ENCODE results near the gene KCNF1. TPM values are rescaled to one million over a fixed set of nuclear protein-coding genes. Genes with fewer than 3 reads are reported as not detected.

The KCNF1 gene
- polyA plus RNA-seq, 10 donors = 2.8 to 4.5 (median 3.5) TPM

- DNase-seq = no peak
These were observed 7.7 kb downstream of the KCNF1 start for GRCh38 chr2:10919410-10919770.

- no peak for DNase-seq
These were observed 8.3 kb downstream of the KCNF1 start for GRCh38 chr2:10919771-10920621.

GRCh38 chr2:10920764-10921388, 9.1 kb downstream of the KCNF1 start:
- no peak for DNase-seq

GRCh38 chr2:10921525-10921924, 9.8 kb downstream of the KCNF1 start:
- DNase-seq = no peak

GRCh38 chr2:10922307-10923007, 10.7 kb downstream of the KCNF1 start:
- no peak for DNase-seq

- no peak for DNase-seq
These were observed 11.3 kb downstream of the KCNF1 start for GRCh38 chr2:10923008-10923375.

- DNase-seq = no peak
These were observed 12.2 kb downstream of the KCNF1 start for GRCh38 chr2:10923965-10924364.

GRCh38 chr2:10924441-10924840, 12.7 kb downstream of the KCNF1 start:
- no peak for DNase-seq

- no peak for DNase-seq
These were observed 13.1 kb downstream of the KCNF1 start for GRCh38 chr2:10924859-10925258.

- DNase-seq = no peak
These were observed 14.6 kb downstream of the KCNF1 start for GRCh38 chr2:10926191-10926820.

- no peak for DNase-seq
These were observed 19.2 kb downstream of the KCNF1 start for GRCh38 chr2:10930721-10931516.

GRCh38 chr2:10931710-10932255, 20.0 kb downstream of the KCNF1 start:
- DNase-seq = no peak

GRCh38 chr2:10932345-10933151, 20.8 kb downstream of the KCNF1 start:
- no peak for DNase-seq

- DNase-seq = no peak
These were observed 22.0 kb downstream of the KCNF1 start for GRCh38 chr2:10933700-10934225.

- no peak for DNase-seq
These were observed 22.7 kb downstream of the KCNF1 start for GRCh38 chr2:10934308-10934978.

GRCh38 chr2:10934979-10935350, 23.2 kb downstream of the KCNF1 start:
- DNase-seq = no peak

GRCh38 chr2:10935366-10935918, 23.7 kb downstream of the KCNF1 start:
- no peak for DNase-seq

GRCh38 chr2:10935953-10936942, 24.5 kb downstream of the KCNF1 start:
- DNase-seq = peak in 1 of 3 donors; percentile 89

Measured in muscle of back (tissue), 11 donors.